GM19463 (cell line): ENCODE data around the gene AGPS.
"Not testable (repeated sequence)": the region's sequence is repeated elsewhere in the genome, so short reads cannot be mapped to it uniquely, and the experiment has no call there.

ENCODE experiments used
- ATAC-seq: cut with Tn5 transposase; IDR thresholded peaks from one replicate; pipeline ENCODE4 v1.9.1; 2021; ENCODE audit warnings: mild to moderate bottlenecking, moderate library complexity; ENCODE audit not compliant: unreplicated experiment

The AGPS gene

DNA sequence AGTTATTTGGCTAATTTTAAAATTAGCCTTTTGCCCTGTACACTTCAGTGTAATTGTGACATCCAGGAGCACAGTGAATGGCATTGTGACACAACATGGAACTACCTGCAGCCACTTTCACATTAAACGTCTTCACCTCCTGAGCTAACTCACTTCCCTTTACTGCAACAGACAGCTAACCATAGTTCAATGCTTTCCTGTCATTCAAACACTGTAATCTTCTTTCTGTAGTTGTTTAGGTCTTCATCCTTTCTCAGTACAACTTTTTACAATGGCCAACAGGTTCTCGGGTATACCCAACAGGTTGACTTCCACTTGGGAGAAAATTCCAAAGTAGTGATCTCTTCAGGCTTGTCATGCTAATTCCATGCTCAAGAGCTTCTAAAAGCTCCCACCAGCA lies 8.6 kb upstream of the AGPS start:
- no peak for ATAC-seq

DNA sequence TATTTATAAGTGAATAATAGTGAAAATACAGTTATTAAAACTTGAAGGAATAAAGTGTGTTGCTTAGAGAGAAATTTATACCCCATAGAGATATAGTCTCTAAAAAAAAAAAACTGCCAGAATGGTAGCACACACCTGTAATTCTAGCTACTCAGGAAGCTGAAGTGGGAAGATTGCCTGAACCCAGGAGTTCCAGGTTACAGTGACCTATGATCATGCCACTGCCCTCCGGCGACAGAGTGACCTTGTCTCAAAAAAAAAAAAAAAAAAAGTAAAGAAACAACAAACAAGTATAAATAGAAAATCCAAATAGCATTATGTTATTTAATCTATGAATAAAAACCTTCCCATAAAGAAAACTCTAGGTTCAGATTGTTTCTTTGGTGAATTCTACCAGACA lies 7.4 kb upstream of the AGPS start:
- no peak for ATAC-seq

DNA sequence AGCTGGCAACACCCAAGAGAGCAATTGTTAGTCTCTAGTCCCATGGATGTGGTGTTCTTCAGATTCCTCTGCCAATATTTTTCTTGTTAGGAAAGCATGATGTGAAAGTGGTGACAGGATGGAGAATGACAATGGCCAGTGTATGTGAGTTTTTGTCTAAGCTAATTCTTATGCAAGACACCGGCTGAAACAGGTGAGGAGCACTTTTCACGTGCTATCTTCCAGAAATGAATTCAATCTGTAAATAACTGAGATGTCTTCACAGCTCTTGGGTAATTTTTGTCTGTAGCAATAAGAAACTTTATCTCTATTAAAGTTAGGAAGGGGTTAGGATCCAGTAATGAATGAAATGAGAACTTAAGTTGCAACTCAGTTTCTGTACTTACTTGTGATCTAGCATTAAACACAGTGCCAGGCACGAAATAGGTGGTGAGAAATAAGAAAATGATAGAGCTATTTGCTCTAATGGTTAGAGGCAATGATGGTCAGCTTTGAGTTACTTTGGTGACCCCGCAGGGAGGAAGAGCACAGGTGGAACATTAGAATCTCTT lies 676 bp upstream of the AGPS start:
- no peak for ATAC-seq

DNA sequence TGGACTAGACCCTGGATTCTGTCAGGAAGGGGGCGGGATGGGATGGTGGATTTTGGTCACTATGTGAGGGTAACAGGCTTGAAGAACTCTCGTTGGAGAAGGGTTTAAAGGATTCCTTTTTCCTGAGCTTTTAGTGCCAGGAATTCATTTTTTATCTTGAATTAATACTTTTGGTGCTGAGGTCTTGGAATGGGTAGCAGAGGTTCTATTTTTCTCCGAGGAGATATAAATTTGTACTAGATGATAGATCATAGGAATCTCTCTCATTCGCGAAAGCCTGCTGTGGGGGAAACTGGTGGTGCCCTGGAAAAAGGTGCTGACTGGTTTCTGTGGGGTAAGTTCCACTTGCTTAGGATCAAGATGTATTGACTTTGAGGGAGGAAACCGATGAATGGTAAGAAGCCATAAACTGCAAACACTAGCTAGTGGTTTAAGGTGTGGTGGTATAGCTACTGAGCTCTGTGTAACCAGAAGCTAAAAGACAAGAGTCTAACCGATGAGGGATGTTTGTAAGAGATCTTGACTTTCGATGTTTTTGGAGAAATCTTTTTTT lies 706 bp downstream of the AGPS start:
- ATAC-seq: no peak

DNA sequence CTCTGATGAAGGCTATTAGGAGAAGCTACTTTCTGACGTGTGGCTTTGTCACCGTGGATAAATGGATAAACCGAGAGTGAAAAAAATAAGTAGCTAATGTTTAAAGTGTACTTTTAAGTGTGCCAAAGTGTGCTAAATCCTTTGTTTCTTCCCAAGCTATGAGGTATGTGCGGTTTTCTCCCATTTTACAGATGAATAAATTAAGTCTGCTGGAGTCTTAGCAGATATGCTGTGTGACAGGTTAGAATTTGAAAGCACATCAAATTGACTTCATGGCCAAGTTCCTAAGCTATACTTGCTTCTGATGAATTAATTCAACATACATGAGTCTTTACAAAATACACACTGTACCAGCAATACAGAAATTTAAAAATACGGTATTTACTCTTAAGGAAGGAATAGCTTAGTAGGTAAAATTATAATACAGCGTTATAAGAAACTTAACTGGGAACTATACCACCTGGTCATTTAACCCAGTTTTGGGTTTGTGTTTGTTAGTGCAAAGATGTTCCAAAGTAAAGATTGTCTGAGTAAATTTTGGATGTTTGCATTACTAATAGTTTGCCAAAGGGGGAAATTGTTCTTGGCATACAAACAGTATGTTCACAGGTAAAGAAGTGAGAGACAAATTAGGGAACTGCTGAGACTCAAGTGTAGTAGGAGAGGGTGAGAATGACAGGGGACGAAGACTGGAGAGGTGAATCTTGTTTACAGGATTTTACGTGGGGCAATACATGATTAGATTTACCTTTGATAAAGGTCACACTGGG lies 1.4 kb downstream of the AGPS start:
- no peak for ATAC-seq

DNA sequence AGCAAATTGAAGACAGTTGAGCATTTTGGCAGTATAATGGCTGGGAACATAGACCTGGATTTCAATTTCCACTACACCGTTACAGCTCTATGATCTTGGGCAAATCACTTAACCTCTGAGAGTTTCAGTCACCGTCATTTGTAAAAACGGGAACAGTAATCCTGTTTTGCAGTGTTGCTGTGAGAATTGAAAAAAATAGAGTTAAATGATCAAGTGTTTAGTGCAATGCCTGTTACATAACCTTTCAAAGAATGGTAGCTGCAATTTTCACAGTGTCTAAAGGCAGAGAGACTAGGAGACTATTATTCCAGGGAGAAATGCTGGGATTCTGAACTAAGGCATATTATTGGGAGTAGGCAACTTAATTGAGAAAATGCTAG lies 2.0 kb downstream of the AGPS start:
- no peak for ATAC-seq

DNA sequence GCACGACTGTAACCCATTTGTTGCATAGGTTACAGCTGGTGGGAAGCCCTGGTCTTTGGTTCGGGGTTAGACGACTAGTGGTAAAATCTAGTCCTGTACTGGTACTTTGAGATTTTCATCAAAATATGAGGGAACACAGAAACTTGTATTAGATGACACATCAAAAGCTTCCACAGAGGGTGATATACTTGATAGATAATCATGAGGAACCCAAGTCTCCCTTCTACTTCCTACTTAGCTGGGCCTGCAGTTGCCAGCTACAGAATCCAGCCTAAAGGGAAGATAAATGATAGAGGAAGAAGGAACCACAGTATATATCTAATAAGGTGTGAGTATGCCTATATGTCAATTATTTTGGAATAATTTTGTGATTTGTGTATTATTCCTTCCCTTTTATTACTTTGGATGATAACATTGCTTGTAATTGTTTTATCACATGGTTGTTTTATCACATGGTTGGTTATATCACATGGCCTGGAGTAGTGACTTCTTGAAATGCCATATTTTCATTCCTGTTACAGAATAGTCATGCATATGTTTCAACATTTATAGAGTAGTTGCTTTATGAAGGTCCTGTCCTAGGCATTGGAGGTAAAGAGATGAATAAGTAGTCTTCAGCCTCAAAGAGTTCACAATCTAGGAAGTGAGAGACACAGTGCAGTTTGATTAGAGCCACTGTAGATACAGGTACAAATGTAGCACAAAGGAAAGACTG lies 2.9 kb downstream of the AGPS start:
- ATAC-seq: no peak

DNA sequence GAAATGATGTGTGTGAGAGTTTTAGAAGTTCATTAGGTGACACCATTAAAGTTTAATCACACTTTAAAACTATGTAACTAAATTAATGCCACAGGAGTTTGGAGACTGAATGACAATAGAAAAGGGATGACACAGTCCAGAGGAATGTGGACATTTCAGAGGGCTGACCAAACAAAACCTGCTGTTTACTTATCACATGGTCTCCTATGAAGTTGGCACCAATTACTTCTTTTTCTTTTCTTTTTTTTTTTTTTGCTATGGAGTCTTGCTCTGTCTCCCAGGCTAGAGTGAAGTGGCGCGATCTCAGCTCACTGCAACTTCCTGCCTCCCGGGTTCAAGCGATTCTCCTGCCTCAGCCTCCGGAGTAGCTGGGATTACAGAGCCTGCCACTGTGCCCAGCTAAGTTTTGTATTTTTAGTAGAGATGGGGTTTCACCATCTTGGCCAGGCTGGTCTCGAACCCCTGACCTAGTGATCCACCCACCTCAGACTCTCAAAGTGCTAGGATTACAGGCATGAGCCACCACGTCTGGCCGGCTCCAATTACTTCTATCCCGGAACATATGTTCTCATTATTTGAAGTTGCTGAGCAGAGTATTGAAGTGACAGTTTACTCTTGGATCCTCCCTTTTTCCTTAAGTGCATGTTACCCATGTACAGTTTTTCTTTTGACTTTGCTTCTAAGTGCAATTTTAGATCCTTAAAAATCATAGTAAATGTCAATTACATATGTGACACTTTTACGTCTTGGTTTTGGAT lies 4.3 kb downstream of the AGPS start:
- ATAC-seq: no peak

DNA sequence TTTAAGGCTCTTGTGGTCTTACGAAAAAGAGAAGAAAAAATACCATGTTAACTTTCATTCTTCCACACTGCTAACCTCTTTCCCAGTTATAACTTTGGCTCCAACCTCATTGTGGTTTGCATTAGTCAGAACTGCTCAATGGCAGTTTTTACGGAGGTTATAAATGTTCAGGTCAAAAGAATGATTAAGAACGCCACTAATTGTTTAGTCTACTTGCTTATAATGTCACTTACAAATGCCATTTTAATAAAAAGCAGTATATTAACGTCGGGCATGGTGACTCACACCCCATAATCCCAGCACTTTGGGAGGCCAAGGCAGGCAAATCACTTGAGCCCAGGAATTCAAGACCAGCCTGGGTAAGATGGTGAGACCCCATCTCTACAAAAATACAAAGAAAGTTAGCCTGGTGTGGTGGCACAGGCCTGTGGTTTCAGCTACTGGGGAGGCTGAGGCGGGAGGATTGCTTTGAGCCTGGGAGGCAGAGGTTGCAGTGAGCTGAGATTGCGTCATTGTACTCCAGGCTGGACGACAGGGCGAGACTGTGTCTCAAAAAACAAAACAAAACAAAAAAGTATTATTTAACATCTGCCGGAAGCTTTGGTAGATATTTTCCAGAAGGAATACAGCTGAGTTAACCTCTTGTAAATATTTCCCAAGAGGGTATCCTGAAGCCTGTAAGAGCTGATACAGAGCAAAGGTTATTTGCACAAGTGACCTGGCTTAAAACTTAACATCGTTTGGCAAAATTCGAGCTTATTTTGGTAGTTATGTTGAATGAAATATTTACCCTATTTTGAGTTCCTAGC lies 5.1 kb downstream of the AGPS start:
- ATAC-seq: no peak

DNA sequence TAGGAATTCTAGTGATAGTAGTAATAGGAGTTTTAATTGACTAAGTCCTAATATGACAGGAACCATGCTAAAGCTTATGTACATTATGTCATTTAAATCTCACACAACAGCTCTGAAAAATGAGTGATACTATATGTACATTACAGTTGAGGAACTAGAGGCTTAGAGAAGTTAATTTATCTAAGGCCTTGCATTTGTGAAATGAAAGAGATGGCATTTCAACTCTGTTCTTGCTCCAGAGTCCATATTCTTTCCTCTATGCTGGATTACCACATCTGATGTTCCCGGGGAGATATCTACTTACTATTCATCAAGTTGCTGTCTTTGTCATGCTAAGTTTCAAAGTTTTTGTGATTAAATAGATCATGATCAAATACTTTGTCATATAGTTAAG lies 5.7 kb downstream of the AGPS start:
- ATAC-seq: no peak

DNA sequence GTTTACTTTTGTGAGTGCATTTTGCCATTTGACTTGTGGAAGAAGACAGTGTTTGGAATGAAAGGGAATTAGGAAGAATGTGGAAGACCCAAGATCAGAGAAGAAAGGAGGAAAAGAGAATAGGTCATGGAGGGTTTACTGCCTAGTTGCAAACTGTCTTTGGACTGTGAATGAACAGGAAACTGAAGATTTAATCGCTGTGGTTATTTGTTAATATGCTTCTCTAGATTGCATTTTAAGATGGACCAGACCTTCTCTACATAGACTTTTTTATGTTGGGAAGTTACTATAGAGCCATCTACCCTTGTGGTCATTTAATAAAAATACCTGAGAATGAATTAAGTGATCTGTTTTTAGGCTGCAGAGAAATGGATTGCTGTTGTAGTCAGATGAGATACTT lies 6.2 kb downstream of the AGPS start:
- no peak for ATAC-seq

DNA sequence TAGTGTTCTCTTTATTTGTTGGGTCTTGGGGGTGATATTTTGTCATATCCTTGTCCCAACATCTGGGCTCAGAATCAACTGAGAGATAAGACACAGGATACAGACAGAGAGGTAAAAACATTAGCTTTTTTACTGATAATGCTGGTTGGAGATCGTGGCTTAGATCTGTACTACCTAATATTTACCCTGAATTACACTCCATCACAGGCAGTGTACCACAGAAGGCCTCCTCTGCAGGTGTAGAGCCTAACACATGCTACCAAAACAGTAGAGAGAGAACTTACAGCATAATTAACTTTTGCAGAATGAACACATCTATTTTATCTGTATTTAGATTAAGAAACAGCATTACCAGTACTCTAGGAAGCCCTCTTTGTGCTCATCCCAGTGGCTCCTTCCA lies 6.8 kb downstream of the AGPS start:
- no peak for ATAC-seq

DNA sequence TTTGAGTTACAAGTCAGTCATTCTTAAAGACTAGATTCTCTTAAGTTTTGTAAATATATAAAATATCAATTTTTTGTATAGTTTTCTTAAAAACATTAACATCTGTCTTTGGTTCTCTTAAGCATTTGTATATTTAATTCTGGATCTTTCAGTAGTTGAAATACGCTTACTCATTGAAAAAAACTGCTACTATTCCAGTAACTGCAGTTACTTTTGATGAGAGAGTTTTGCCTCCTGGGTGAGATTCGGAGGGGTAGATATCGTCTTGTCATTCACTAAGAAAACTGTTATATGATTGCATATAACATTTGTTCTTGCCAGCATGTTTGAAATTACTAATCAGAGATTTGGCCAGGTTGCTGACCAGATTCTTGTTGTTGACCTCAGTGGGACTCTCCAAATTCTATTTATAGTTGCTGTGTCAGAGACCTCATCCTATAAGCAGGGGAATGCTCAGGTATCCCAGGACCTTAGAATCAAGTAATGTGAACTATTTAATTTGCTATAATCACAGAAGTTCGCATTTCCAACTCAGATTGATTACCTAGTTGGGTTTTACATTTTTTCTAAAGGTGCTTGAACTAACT lies 7.9 kb downstream of the AGPS start:
- no peak for ATAC-seq

DNA sequence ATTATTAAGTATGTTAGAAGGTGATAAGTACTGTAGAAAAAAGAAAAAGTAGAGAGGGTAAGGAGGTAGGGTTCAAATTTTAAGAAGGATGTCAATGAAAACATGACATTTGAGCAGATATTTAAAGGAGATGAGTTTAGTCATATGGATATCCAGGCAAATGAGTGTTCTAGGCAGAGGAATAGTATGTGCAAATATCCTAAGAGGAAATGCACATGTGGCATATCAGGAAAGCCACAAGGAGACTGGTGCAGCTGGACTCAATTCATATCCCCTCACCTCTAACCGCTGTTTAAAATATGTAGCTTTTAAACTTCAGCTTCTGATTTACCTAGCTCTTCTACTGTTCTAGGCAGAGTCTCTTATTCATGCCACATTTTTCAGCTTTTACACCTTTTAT lies 9.5 kb downstream of the AGPS start:
- no peak for ATAC-seq

DNA sequence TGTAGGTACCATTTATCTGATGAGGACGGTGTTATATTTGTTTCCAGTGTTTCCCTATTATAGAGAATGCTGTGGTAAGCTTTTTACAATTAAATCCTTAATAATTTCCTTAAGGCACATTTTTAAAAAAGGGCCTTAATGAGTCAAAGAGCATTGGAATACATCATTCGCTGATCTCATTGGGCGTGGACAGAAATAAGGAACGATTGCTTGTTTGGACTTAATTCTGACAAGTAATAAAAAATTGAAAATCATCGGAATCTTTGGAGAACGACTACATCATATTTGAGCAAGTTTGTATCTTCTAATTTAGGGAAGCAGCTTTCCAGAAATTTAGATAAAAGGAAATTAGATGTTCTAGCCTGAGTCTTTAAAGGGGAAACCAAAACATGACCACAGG lies 11.3 kb downstream of the AGPS start:
- no peak for ATAC-seq

DNA sequence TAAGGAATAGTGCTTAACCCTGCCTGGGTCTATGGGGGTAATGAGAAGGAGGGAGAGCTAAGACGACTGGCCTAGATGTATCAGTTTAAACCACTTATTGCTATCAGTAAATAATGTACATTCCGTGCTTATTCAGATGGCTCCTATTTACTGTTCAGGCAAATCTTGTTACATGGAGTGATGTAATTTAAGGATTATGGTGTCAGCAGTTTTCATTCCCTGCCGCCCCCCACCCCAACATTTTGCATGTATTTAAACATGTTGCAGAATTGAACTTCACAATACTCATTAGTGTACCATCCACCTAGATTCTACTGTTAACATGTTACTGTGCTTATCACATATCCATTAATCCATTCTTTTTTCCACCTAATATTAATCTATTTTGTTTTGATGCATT lies 11.7 kb downstream of the AGPS start:
- ATAC-seq: no peak

DNA sequence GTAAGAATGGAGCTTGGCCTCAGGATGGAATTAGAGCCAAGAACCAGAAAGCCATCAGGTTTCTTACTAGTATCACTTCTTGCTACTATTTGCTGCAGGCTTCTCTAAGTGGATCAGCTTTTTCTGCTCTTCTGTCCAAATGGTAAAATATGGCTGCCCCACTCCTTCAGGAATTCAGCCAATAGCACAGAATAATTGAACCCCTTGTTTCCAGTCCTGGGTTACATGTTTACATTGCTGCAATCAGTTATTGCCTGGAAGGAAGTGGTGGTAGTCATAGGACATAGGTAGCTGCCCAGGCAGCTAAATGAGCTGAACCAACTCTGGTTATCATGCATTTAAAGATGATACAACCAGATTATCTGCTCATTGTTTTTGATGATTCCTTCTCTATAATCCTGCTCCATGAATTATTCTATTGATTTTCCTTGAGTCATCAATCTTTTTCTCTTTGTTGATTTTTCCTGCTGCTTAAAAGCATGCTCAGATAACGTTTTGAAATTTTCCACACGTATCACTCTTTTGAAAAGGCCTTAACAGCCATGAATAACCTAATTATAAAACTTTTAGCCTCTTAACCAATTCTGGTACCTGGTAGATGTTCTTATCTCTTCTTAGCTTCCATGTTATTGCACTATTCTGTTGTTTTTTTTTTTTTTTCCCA lies 12.6 kb downstream of the AGPS start:
- no peak for ATAC-seq

DNA sequence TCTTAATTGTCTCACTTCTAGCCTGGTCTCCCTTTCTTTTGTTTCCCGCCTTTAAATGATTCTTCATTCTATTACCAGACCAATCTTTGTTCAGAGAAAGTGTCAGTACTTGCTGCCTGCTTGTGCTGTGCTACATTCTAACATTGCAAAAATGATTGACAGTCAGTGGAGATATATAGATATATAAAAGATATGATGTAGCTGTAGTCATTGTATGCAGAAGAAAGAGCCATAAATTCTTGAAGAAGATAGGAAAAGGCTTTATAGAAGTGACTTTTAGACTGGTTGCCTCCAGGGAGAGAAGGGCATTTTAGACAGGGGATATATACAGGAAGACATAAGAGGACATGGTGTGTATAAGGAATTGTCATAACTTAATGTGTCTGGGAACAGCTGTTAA lies 13.6 kb downstream of the AGPS start:
- no peak for ATAC-seq

DNA sequence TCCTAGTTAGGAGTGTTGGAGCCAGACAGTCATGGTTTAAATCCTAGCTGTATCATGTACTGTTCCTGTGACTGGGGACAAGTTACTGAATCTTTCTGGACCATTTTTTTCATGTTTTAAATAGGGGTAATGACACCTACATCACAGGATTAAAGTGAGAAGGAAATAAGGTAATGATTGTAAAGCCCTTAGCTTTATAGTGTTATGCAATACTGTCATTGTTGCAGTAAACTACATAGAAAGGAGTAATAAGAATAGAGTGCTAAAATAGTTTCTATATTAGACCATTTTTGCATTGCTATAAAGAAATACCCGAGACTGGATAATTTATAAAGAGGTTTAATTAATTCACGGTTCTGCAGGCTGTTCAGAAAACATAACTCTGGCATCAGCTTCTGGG lies 14.5 kb downstream of the AGPS start:
- no peak for ATAC-seq

DNA sequence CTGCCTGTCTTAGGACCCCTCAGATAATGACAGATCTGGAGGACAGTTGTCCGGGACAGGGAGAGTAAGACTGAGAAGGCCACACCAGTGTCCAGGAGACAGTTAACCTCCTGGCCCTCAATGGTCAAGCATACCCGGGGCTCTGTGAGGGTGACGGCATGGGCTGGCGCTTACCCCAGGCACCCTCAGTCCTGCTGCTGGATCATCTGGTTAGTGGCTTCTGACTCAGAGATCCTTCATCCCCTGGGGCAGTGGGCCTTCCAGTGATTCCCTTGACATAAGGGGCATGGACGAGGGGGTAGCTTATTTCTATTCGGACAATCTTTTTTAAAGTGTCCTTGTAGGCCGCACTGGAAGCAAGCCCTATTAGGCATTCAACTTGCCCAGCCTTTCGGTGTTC lies 18.1 kb downstream of the AGPS start:
- ATAC-seq: not testable (repeated sequence)
